K562 (cell line): ENCODE measurements around the gene SNX4. TPM values are rescaled to one million over a fixed set of nuclear protein-coding genes. Genes with fewer than 3 reads are reported as not detected.
A peak's percentile ranks its signal among the peaks of the same experiment; 100 is the strongest.
"Not testable (repeated sequence)": the region's sequence is repeated elsewhere in the genome, so short reads cannot be mapped to it uniquely, and the experiment has no call there.

Experiments
- ATAC-seq: fragments of 200-7000 bp; cut with Tn5 transposase; 3 replicates; pipeline ENCODE4 v1.9.1; 2020; ENCODE audit warnings: moderate library complexity
- BruUV-seq: library from RNA; stranded (reverse); fragments of 400-500 nt; replicated peaks from 2 replicates; lab custom pipeline; 2021; lab: Mats Ljungman, UMichigan
- CTCF ChIA-PET: fragments of 300-600 bp; formaldehyde crosslinking; extraction: SDS; loops from one replicate; lab custom pipeline; 2021; ENCODE audit warnings: low intra/inter-chr PET ratio; lab: Yijun Ruan, JAX
- POLR2A ChIA-PET: fragments of 300-600, 350-650 bp; sonication (Branson Sonifier 250); formaldehyde crosslinking; extraction: SDS; loops from one replicate; lab custom pipeline; 2021; ENCODE audit warnings: antibody characterized with exemption, inconsistent platforms; lab: Yijun Ruan, JAX
- DNase-seq, 4 experiments: peaks; one replicate each; pipeline versions ENCODE4 v3.0.0 to v3.0.0-alpha.2; 2011 to 2018; ENCODE audit warnings: low spot score in 3 of 4, mixed read lengths in 3 of 4; ENCODE audit errors: extremely low read depth in 1 of 4
- FAIRE-seq: peaks from 2 replicates; lab custom pipeline; 2011; peaks lifted over from hg19 to GRCh38; lab: Jason Lieb, UNC
- H2AFZ ChIP-seq: 2 replicates; pipeline ENCODE4 v1.6.0; 2011; ENCODE audit warnings: low read depth, low read length, control low read depth, inconsistent platforms
- H3K27ac ChIP-seq: fragments of 200-600 bp; 3 replicates; pipeline ENCODE4 v1.8.0; 2011; ENCODE audit warnings: low read depth, mild to moderate bottlenecking, control low read depth, inconsistent platforms, low read length, moderate library complexity, mixed read lengths; ENCODE audit errors: extremely low read depth
- H3K27me3 ChIP-seq, 2 experiments: fragments of 300-600 bp in 1 of 2; 2 replicates in 1 of 2; 3 replicates in 1 of 2; pipeline versions ENCODE4 v1.6.0 to v1.8.0; 2011; ENCODE audit warnings: inconsistent platforms in 2 of 2, low read length in 2 of 2, mild to moderate bottlenecking in 1 of 2, mixed read lengths in 1 of 2, moderate library complexity in 1 of 2; ENCODE audit not compliant: control insufficient read depth in 2 of 2, insufficient read depth in 2 of 2
- H3K36me3 ChIP-seq: fragments of 300-600 bp; 3 replicates; pipeline ENCODE4 v1.8.0; 2011; ENCODE audit warnings: mild to moderate bottlenecking, low read length, inconsistent platforms; ENCODE audit not compliant: control insufficient read depth, insufficient read depth
- H3K4me1 ChIP-seq, 2 experiments: fragments of 200-600 bp in 1 of 2; replicated peaks in 1 of 2; 2 replicates in 1 of 2; 3 replicates in 1 of 2; pipeline versions ENCODE4 v1.5.1 to v1.8.0; 2011; ENCODE audit warnings: inconsistent platforms in 2 of 2, low read length in 2 of 2, mild to moderate bottlenecking in 1 of 2, mixed read lengths in 1 of 2, moderate library complexity in 1 of 2; ENCODE audit not compliant: control insufficient read depth in 2 of 2, insufficient read depth in 2 of 2
- H3K4me2 ChIP-seq: 2 replicates; pipeline ENCODE4 v1.6.1; 2011; ENCODE audit warnings: low read length, control low read depth, inconsistent platforms, mixed read lengths; ENCODE audit not compliant: insufficient read depth
- H3K4me3 ChIP-seq: fragments of 200-600 bp; sonication (generic), shearing (Covaris generic); 2 replicates; pipeline ENCODE4 v1.5.1; 2016; ENCODE audit warnings: control low read depth, inconsistent platforms
- H3K79me2 ChIP-seq: fragments of 200-600 bp; 3 replicates; pipeline ENCODE4 v1.8.0; 2011; ENCODE audit warnings: low read length, inconsistent platforms; ENCODE audit not compliant: control insufficient read depth, insufficient read depth
- H3K9ac ChIP-seq, 2 experiments: 2 replicates each; pipeline versions ENCODE4 v1.6.0 to v1.6.1; 2011; ENCODE audit warnings: low read depth in 2 of 2, low read length in 2 of 2, control low read depth in 1 of 2, inconsistent platforms in 1 of 2, mild to moderate bottlenecking in 1 of 2, mixed read lengths in 1 of 2; ENCODE audit not compliant: insufficient read depth in 1 of 2
- H3K9me1 ChIP-seq: one replicate; pipeline ENCODE4 v1.6.0; 2011; ENCODE audit warnings: inconsistent platforms, mild to moderate bottlenecking, low read length, moderate library complexity; ENCODE audit not compliant: control insufficient read depth, insufficient read depth
- H3K9me3 ChIP-seq: replicated peaks from 2 replicates; pipeline ENCODE4 v1.5.1; 2011; ENCODE audit warnings: low read depth, low read length, inconsistent platforms; ENCODE audit not compliant: control insufficient read depth, insufficient read depth
- H4K20me1 ChIP-seq: replicated peaks from 2 replicates; pipeline ENCODE4 v1.6.1; 2011; ENCODE audit warnings: low read length, inconsistent platforms, mixed read lengths; ENCODE audit not compliant: control insufficient read depth, insufficient read depth
- MLLT1 ChIP-seq, 2 experiments: fragments of 450-650 bp; IDR thresholded peaks; 2 replicates each; pipeline ENCODE4 v1.6.1; 2016
- TFAM ChIP-seq: fragments of 250-450 bp; sonication (Bioruptor Pico); conservative IDR thresholded peaks from 2 replicates; pipeline ENCODE4 v1.5.0; 2021; ENCODE audit warnings: mild to moderate bottlenecking, moderate library complexity
- ZNF431 ChIP-seq: sonication (generic); formaldehyde crosslinking; IDR thresholded peaks from 2 replicates; pipeline ENCODE4 v1.8.0; 2022; ENCODE audit warnings: mild to moderate bottlenecking, missing genetic modification reagents
- WGBS: fragments of 100-300 bp; shearing (Covaris generic); methylation state at CpG from one replicate; pipeline ENCODE4 v1.1.6; 2016; ENCODE audit warnings: low coverage, mixed read lengths; ENCODE audit not compliant: insufficient coverage; ENCODE audit errors: missing lambda C conversion rate; 5-methylcytosine and 5-hydroxymethylcytosine counted together
- in situ Hi-C: fragments of 300-500 bp; cut with MboI; formaldehyde crosslinking; loops from 4 replicates; pipeline ENCODE4 v1.15.0; 2018; ENCODE audit warnings: inconsistent platforms, mixed read lengths
- intact Hi-C: fragments of 100-400 bp; cut with micrococcal nuclease; formaldehyde crosslinking; loops from 2 replicates; pipeline ENCODE4 v1.14.2; 2022
- polyA plus RNA-seq, 8 experiments: library from polyadenylated mRNA; depleted of rRNA in 4 of 8; stranded (reverse) in 5 of 8; unstranded in 3 of 8; fragments of >200 nt; fragmentation: Nextera tagmentation in 2 of 8; fragmentation: Illumina TruSeq in 1 of 8; extraction: Ambion mirVana in 2 of 8; extraction: Trizol in 1 of 8; gene quantifications; 2 replicates each; pipeline versions ENCODE4 v1.2.1 to v1.2.3, GENCODE V29; 2011 to 2014; ENCODE audit warnings: inconsistent platforms in 1 of 8, missing spikeins in 1 of 8
- total RNA-seq, 7 experiments: library from RNA; depleted of rRNA in 6 of 7; stranded (reverse); fragments of >200 nt in 6 of 7; fragmentation: Illumina TruSeq in 2 of 7; extraction: Trizol in 2 of 7; gene quantifications; 2 replicates each; pipeline versions ENCODE4 v1.2.1 to v1.2.3, GENCODE V29; 2011 to 2021; ENCODE audit warnings: low replicate concordance in 1 of 7

The SNX4 gene
- total and polyA plus RNA-seq, 9 of the 15 experiments (the other 6 are each of a cell fraction or from before 2014, with no cell fraction given), result 11.4 to 40.3 (median 30.0) TPM

DNA sequence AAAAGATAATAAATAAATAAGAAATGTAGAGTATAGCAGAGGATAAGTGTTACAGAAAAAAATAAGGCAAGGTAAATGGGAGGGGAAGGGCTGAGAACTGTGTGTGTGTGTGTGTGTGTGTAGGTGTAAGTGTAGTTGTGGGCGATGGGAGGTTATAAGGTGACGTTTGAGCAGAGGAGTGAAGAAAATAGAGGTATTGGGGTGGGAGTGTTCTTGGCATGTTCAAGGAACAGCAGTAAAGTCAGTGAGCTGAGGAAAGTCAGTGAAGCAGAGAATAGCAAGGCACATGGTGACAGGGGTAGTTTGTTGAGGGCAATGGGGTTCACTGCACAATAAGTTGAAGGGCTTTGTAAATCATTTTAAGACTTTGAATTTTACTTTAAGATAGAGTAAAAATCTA, 113.9 kb downstream of the SNX4 start:
- ATAC-seq, result no peak

DNA sequence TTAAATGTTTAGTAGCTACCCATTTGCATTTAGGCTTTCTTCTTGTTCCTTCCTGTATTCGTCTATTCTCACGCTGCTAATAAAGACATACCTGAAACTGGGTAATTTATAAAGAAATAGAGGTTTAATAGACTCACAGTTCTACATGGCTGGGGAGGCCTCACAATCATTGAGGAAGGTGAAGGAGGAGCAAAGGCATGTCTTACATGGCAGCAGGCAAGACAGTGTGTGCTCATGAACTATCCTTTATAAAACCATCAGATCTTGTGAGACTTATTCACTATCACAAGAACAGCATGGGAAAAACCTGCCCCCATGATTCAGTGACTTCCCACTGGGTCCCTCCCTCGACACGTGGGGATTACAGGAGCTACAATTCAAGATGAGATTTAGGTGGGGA, 114.5 kb downstream of the SNX4 start:
- BruUV-seq, H4K20me1 ChIP-seq, H3K9me1 ChIP-seq, H3K27ac ChIP-seq, CTCF ChIA-PET, POLR2A ChIA-PET, H3K27me3 ChIP-seq, FAIRE-seq, H3K79me2 ChIP-seq, ATAC-seq, H3K36me3 ChIP-seq, H3K9ac ChIP-seq, H3K4me2 ChIP-seq, H2AFZ ChIP-seq, intact Hi-C loops, in situ Hi-C loops, H3K9me3 ChIP-seq, H3K4me3 ChIP-seq, H3K4me1 ChIP-seq, DNase-seq: not testable (repeated sequence)
- peak; percentile 92 for TF ChIP-seq ZNF431 (CRISPR knock-in tag)
- WGBS, result 0% methylated on average over 4 of the region's 4 CpGs

More for the DNA sequence above, 113.9 kb downstream of the SNX4 start:
- Histone ChIP-seq H3K9ac (no peak overlapping the region), H3K36me3 (no peaks in the 10 kb centered on the region), H3K4me1 (no peaks in the 10 kb centered on the region; a peak in 1 of 5 replicates), H2AFZ (no peak overlapping the region), H3K4me3 (no peak overlapping the region), H3K27me3 (no peaks in the 10 kb centered on the region), H3K9me1 (no peaks in the 10 kb centered on the region), H3K27ac (no peak overlapping the region), H3K79me2 (no peaks in the 10 kb centered on the region), H3K4me2 (no peak overlapping the region), H4K20me1 (no peaks in the 10 kb centered on the region), H3K9me3 (no peaks in the 10 kb centered on the region)
- intact Hi-C loops, result no loop called here
- ChIA-PET POLR2A (interaction anchor here (1.1 to 1.3 kb wide), 2 partner anchors 13 to 35 kb away, joined by 3 read pairs; no protein-coding TSS in a partner anchor), CTCF (no interaction called here)
- in situ Hi-C loops, result no loop called here
- no TSS peak for BruUV-seq
- FAIRE-seq (no peak), DNase-seq (no peak)
- WGBS, result 20% methylated on average over 2 of the region's 2 CpGs
- TF ChIP-seq TFAM, result no peak
- 0 out of 4 replicates have a peak, but pooled peaks of 1 of the 2 experiments have one; percentile 16 for TF ChIP-seq MLLT1 (IDR thresholded peaks at IDR 0.05)
